Germinal center (tissue), 1 donor: ENCODE results near the gene CFAP221.

Experiments used
- DNase-seq: peaks from one replicate; pipeline ENCODE4 v3.0.0; 2012; ENCODE audit warnings: mixed read lengths, low spot score

CFAP221 gene

GRCh38 chr2:119544075-119544938, at the start of gene CFAP221:
CFAP221 (plus strand) TSS chr2:119544449; CDS start chr2:119546132, 1,683 bp downstream.
- peak; percentile 65 for DNase-seq

GRCh38 chr2:119495948-119496347, 48.3 kb upstream of the CFAP221 start:
- no peak for DNase-seq

- DNase-seq: no peak
These were observed 47.6 kb upstream of the CFAP221 start for GRCh38 chr2:119496682-119497081.

GRCh38 chr2:119508756-119509155, 35.5 kb upstream of the CFAP221 start:
- DNase-seq: no peak

- no peak for DNase-seq
These were observed 32.3 kb upstream of the CFAP221 start for GRCh38 chr2:119511989-119512388.

GRCh38 chr2:119512946-119513345, 31.3 kb upstream of the CFAP221 start:
- DNase-seq: no peak

GRCh38 chr2:119513832-119514231, 30.4 kb upstream of the CFAP221 start:
- DNase-seq: no peak

GRCh38 chr2:119516121-119516520, 28.1 kb upstream of the CFAP221 start:
- no peak for DNase-seq

- DNase-seq: peak; percentile 77
These were observed 26.8 kb upstream of the CFAP221 start for GRCh38 chr2:119517433-119517832.

GRCh38 chr2:119518401-119519056, 25.7 kb upstream of the CFAP221 start:
- no peak for DNase-seq

GRCh38 chr2:119519057-119519408, 25.2 kb upstream of the CFAP221 start:
- no peak for DNase-seq

- DNase-seq: no peak
These were observed 23.4 kb upstream of the CFAP221 start for GRCh38 chr2:119520696-119521432.

- DNase-seq: no peak
These were observed 22.7 kb upstream of the CFAP221 start for GRCh38 chr2:119521433-119522050.

GRCh38 chr2:119522671-119523070, 21.6 kb upstream of the CFAP221 start:
- DNase-seq: no peak

GRCh38 chr2:119523383-119523951, 20.8 kb upstream of the CFAP221 start:
- no peak for DNase-seq

GRCh38 chr2:119523952-119524694, 20.1 kb upstream of the CFAP221 start, which contains the start of gene SCTR:
SCTR (minus strand) TSS chr2:119524483; CDS start chr2:119524226, 257 bp downstream.
- DNase-seq: no peak

GRCh38 chr2:119525614-119526013, 18.6 kb upstream of the CFAP221 start:
- DNase-seq: no peak

- no peak for DNase-seq
These were observed 16.2 kb upstream of the CFAP221 start for GRCh38 chr2:119527999-119528398.

GRCh38 chr2:119531292-119531691, 13.0 kb upstream of the CFAP221 start:
- no peak for DNase-seq

- no peak for DNase-seq
These were observed 10.7 kb upstream of the CFAP221 start for GRCh38 chr2:119533560-119533959.

GRCh38 chr2:119536211-119536610, 8.0 kb upstream of the CFAP221 start:
- no peak for DNase-seq
